Lower leg skin (tissue), 4 donors: Measurements from ENCODE around the gene ACSM6. TPM values are rescaled to one million over a fixed set of nuclear protein-coding genes. Genes with fewer than 3 reads are reported as not detected.
"Not testable (repeated sequence)": the region's sequence is repeated elsewhere in the genome, so short reads cannot be mapped to it uniquely, and the experiment has no call there.

Source experiments
- DNase-seq, 2 donors: peaks; one replicate each; pipeline ENCODE4 v3.0.0-alpha.2; 2019; ENCODE audit warnings: low spot score in 2 of 2
- H3K4me3 ChIP-seq: fragments of 200-600 bp; sonication (generic); 2 replicates; pipeline ENCODE4 v1.5.1; 2017; ENCODE audit warnings: mild to moderate bottlenecking, low read depth; ENCODE audit not compliant: poor library complexity, severe bottlenecking
- CTCF ChIP-seq, 3 donors: fragments of 450-650 bp; IDR thresholded peaks; one replicate each; pipeline ENCODE4 v1.5.1; 2016; ENCODE audit warnings: antibody characterized with exemption in 3 of 3, mild to moderate bottlenecking in 3 of 3, moderate library complexity in 2 of 3
- POLR2A ChIP-seq, 2 donors: fragments of 450-650 bp; IDR thresholded peaks; one replicate each; pipeline ENCODE4 v1.6.1; 2016 to 2017; ENCODE audit warnings: antibody characterized with exemption in 2 of 2, mild to moderate bottlenecking in 1 of 2, moderate library complexity in 1 of 2
- WGBS, 2 donors: methylation state at CpG; one replicate each; pipeline ENCODE4 v1.1.5; 2018; 5-methylcytosine and 5-hydroxymethylcytosine counted together
- intact Hi-C: fragments of 100-400 bp; cut with DNase I; formaldehyde crosslinking; loops from one replicate; pipeline ENCODE4 v1.15.0; 2023; ENCODE audit warnings: low total_unique reads
- total RNA-seq, 4 donors: library from RNA; depleted of rRNA; stranded (reverse); fragments of >200 nt; gene quantifications; one replicate each; pipeline ENCODE4 v1.1.0, GENCODE V29; 2016

Gene ACSM6
- total RNA-seq, 4 donors from 2014 or later = 0.95 to 7.7 (median 2.7) TPM

- peak overlapping the region; percentile 48 for H3K4me3 ChIP-seq
- WGBS, 2 donors = 5 to 9% methylated on average over 42 to 55 of the region's 85 CpGs
- intact Hi-C loops = loop anchor here (10.0 kb wide), 1 partner anchor 51 kb away; no protein-coding TSS in a partner anchor
- peak; percentile 59 to 94 for DNase-seq
- TF ChIP-seq CTCF (IDR thresholded peaks at IDR 0.05) (no peak), POLR2A (IDR thresholded peaks at IDR 0.05) (no peak)
Measured at GRCh38 chr10:95183271-95184230, 10.5 kb upstream of the ACSM6 start.

GRCh38 chr10:95187617-95188016 lies 6.4 kb upstream of the ACSM6 start:
- intact Hi-C loops = loop anchor here (10.0 kb wide), 1 partner anchor 47 kb away; no protein-coding TSS in a partner anchor
- DNase-seq = no peak
- TF ChIP-seq POLR2A (IDR thresholded peaks at IDR 0.05) (no peak), CTCF (IDR thresholded peaks at IDR 0.05) (no peak)
- WGBS, 2 donors = 87 to 88% methylated on average over 3 of the region's 3 CpGs
- no peak overlapping the region for H3K4me3 ChIP-seq

- H3K4me3 ChIP-seq = no peak overlapping the region
- TF ChIP-seq CTCF (IDR thresholded peaks at IDR 0.05) = no peak
- TF ChIP-seq POLR2A (IDR thresholded peaks at IDR 0.05) = no peak
- DNase-seq = no peak
- intact Hi-C loops = loop anchor here (10.0 kb wide), 1 partner anchor 46 kb away; no protein-coding TSS in a partner anchor
Measured at GRCh38 chr10:95188593-95188992, 5.4 kb upstream of the ACSM6 start.

GRCh38 chr10:95196046-95196445 lies 2.0 kb downstream of the ACSM6 start:
- 47 to 53% methylated on average over 3 of the region's 3 CpGs for WGBS, 2 donors
- no peak for DNase-seq
- TF ChIP-seq CTCF (IDR thresholded peaks at IDR 0.05) = no peak
- no peak for TF ChIP-seq POLR2A (IDR thresholded peaks at IDR 0.05)
- intact Hi-C loops = no loop called here
- no peak overlapping the region for H3K4me3 ChIP-seq

GRCh38 chr10:95201736-95202135 lies 7.7 kb downstream of the ACSM6 start:
- TF ChIP-seq CTCF (IDR thresholded peaks at IDR 0.05) (no peak), POLR2A (IDR thresholded peaks at IDR 0.05) (no peak)
- intact Hi-C loops = no loop called here
- no peak for DNase-seq
- WGBS, 2 donors = 77 to 82% methylated on average over 4 of the region's 4 CpGs
- no peak overlapping the region for H3K4me3 ChIP-seq

- 76 to 97% methylated on average over 5 of the region's 5 CpGs for WGBS, 2 donors
- intact Hi-C loops, DNase-seq, H3K4me3 ChIP-seq: not testable (repeated sequence)
Measured at GRCh38 chr10:95202865-95203264, 8.8 kb downstream of the ACSM6 start.
